WTC11 (cell line): Measurements from ENCODE around the gene ZSWIM9. TPM values are rescaled to one million over a fixed set of nuclear protein-coding genes. Genes with fewer than 3 reads are reported as not detected.
A peak's percentile ranks its signal among the peaks of the same experiment; 100 is the strongest.

Source experiments
- ATAC-seq: fragments of 200-7000 bp; cut with Tn5 transposase; 2 replicates; pipeline ENCODE4 v1.10.0; 2021; ENCODE audit warnings: mild to moderate bottlenecking, moderate library complexity
- CTCF ChIA-PET: fragments of 300-600 bp; sonication (Branson Sonifier 250); formaldehyde crosslinking; loops from one replicate; lab custom pipeline; 2021; ENCODE audit warnings: antibody characterized with exemption; lab: Charles Lee
- POLR2A ChIA-PET: fragments of 350-600 bp; sonication (Branson Sonifier 250); formaldehyde crosslinking; loops from one replicate; lab custom pipeline; 2021; ENCODE audit warnings: antibody characterized with exemption; lab: Charles Lee
- DNase-seq: peaks from one replicate; pipeline ENCODE4 v3.0.0; 2021; ENCODE audit warnings: low spot score
- H3K27ac Mint-ChIP-seq: 2 replicates; pipeline ENCODE4 v1.8.0; 2021; ENCODE audit warnings: mixed read lengths
- H3K27me3 Mint-ChIP-seq: 2 replicates; pipeline ENCODE4 v1.8.0; 2021; ENCODE audit warnings: low read depth, mild to moderate bottlenecking, moderate library complexity, mixed read lengths
- H3K36me3 Mint-ChIP-seq: 2 replicates; pipeline ENCODE4 v1.8.0; 2021; ENCODE audit warnings: mixed read lengths
- H3K4me1 Mint-ChIP-seq: 2 replicates; pipeline ENCODE4 v1.8.0; 2022; ENCODE audit warnings: mixed read lengths
- H3K4me3 Mint-ChIP-seq: 2 replicates; pipeline ENCODE4 v1.8.0; 2021; ENCODE audit warnings: mild to moderate bottlenecking, moderate library complexity, mixed read lengths
- H3K9me3 Mint-ChIP-seq: 2 replicates; pipeline ENCODE4 v1.8.0; 2021; ENCODE audit warnings: mixed read lengths
- CREM ChIP-seq: sonication (generic); formaldehyde crosslinking; IDR thresholded peaks from 2 replicates; pipeline ENCODE4 v1.8.1; 2022; ENCODE audit warnings: mild to moderate bottlenecking, missing genetic modification reagents, moderate library complexity
- FOXK1 ChIP-seq: sonication (generic); formaldehyde crosslinking; IDR thresholded peaks from 2 replicates; pipeline ENCODE4 v1.8.0; 2022; ENCODE audit warnings: mild to moderate bottlenecking, moderate library complexity, missing genetic modification reagents
- GABPB1 ChIP-seq: sonication (generic); formaldehyde crosslinking; IDR thresholded peaks from 2 replicates; pipeline ENCODE4 v1.8.1; 2023; ENCODE audit warnings: mild to moderate bottlenecking, missing genetic modification reagents
- NFE2L1 ChIP-seq: sonication (generic); formaldehyde crosslinking; IDR thresholded peaks from 2 replicates; pipeline ENCODE4 v1.8.1; 2023; ENCODE audit warnings: missing genetic modification reagents
- NR1H2 ChIP-seq: sonication (generic); formaldehyde crosslinking; IDR thresholded peaks from 2 replicates; pipeline ENCODE4 v1.9.0; 2021; ENCODE audit warnings: mild to moderate bottlenecking, moderate library complexity, missing genetic modification reagents
- OVOL2 ChIP-seq: fragments of 250-450 bp; sonication (Bioruptor Pico); IDR thresholded peaks from 2 replicates; pipeline ENCODE4 v1.9.0; 2021; ENCODE audit warnings: mild to moderate bottlenecking, borderline replicate concordance
- SMAD3 ChIP-seq: sonication (generic); formaldehyde crosslinking; IDR thresholded peaks from 2 replicates; pipeline ENCODE4 v1.8.0; 2022; ENCODE audit warnings: missing genetic modification reagents, mild to moderate bottlenecking, borderline replicate concordance
- SP1 ChIP-seq: sonication (generic); formaldehyde crosslinking; conservative IDR thresholded peaks from 2 replicates; pipeline ENCODE4 v1.8.1; 2022; ENCODE audit warnings: missing genetic modification reagents
- TP53 ChIP-seq: sonication (generic); formaldehyde crosslinking; IDR thresholded peaks from 2 replicates; pipeline ENCODE4 v1.8.1; 2023; ENCODE audit warnings: mild to moderate bottlenecking, missing genetic modification reagents
- ZNF121 ChIP-seq: sonication (generic); formaldehyde crosslinking; IDR thresholded peaks from 2 replicates; pipeline ENCODE4 v1.8.0; 2023; ENCODE audit warnings: missing genetic modification reagents
- ZNF423 ChIP-seq: fragments of 250-450 bp; sonication (Bioruptor Pico); IDR thresholded peaks from 2 replicates; pipeline ENCODE4 v2.1.2; 2022; ENCODE audit warnings: mild to moderate bottlenecking, moderate library complexity
- total RNA-seq: library from RNA; stranded (reverse); gene quantifications from 3 replicates; pipeline ENCODE4 v1.2.3, GENCODE V29; 2021
- TF ChIP-seq, protein P1 (sequence below): fragments of 250-450 bp; sonication (Bioruptor Pico); IDR thresholded peaks from 2 replicates; pipeline ENCODE4 v1.9.0; 2021; ENCODE audit warnings: moderate library complexity, mild to moderate bottlenecking, inconsistent platforms, borderline replicate concordance
- TF ChIP-seq, protein P2 (sequence below): sonication (generic); formaldehyde crosslinking; conservative IDR thresholded peaks from 2 replicates; pipeline ENCODE4 v1.8.1; 2022; ENCODE audit warnings: mild to moderate bottlenecking, missing genetic modification reagents
- TF ChIP-seq, protein P3 (sequence below): sonication (generic); formaldehyde crosslinking; IDR thresholded peaks from 2 replicates; pipeline ENCODE4 v1.8.0; 2022; ENCODE audit warnings: mild to moderate bottlenecking, missing genetic modification reagents
- TF ChIP-seq, protein P4 (sequence below): sonication (generic); formaldehyde crosslinking; IDR thresholded peaks from 2 replicates; pipeline ENCODE4 v1.8.1; 2022; ENCODE audit warnings: low read depth, mild to moderate bottlenecking, moderate library complexity, missing genetic modification reagents, borderline replicate concordance
- TF ChIP-seq, protein P5 (sequence below): sonication (generic); formaldehyde crosslinking; IDR thresholded peaks from 2 replicates; pipeline ENCODE4 v1.8.0; 2023; ENCODE audit warnings: mild to moderate bottlenecking, missing genetic modification reagents
- TF ChIP-seq, protein P6 (sequence below): sonication (generic); formaldehyde crosslinking; IDR thresholded peaks from 2 replicates; pipeline ENCODE4 v1.8.1; 2022; ENCODE audit warnings: mild to moderate bottlenecking, moderate library complexity, missing genetic modification reagents
- TF ChIP-seq, protein P7 (sequence below): sonication (generic); formaldehyde crosslinking; IDR thresholded peaks from 2 replicates; pipeline ENCODE4 v1.8.0; 2022; ENCODE audit warnings: mild to moderate bottlenecking, missing genetic modification reagents

ZSWIM9 gene
- total RNA-seq, 1 experiment from 2014 or later, result 12.8 TPM

DNA sequence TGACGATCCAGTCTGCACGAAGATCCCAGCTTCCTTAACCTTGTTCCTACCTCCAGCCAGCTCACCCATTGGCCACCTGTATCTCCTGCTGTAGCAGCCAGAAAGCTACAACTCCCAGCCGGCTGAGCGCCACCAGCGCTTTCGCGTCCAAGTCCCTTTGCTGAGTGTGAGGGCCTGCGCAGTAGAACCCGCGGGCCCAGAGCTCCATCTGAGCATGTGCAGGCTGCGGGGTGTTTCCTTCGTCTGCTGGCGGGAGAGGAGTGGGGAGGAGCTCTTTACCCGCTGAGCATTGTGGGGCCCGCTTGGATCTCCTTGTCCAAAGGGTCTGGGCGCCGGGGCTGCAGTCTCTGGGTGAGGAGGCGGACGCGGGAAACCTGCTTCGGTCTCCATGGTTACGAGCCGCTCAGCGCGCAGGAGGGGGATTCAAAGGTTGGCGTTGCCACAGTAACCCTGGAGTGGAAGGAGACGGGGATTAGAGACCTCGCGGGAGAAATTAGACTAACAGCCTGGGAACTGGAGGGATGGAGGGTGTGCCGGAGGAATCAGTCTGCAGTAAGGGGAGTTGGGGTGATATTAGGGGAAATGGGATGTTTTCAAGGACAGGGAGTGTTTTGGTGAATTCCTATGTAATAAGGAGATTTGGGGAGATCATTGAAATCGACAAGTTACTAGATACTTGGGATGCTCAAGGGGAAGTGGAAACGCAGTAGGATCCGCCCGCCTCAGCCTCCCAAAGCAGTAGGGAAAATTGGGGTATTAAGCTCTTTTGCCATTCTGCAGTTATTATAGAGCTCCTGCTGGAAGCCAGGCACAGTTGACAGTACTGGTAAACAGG lies 33.5 kb downstream of the ZSWIM9 start:
- H3K27ac Mint-ChIP-seq, result no peak overlapping the region
- no peak overlapping the region for H3K4me3 Mint-ChIP-seq
- POLR2A ChIA-PET, result interaction anchor here (0.6 to 1.4 kb wide), 5 partner anchors 13 to 529 kb away, joined by 3 to 13 read pairs (median 5); partner anchors contain the start of genes LIG1, SYNGR4, TMEM143 and ZSWIM9
- no peaks in the 10 kb centered on the region; the same call in 1 of the 2 replicates for H3K27me3 Mint-ChIP-seq
- TF ChIP-seq, protein P1, sequence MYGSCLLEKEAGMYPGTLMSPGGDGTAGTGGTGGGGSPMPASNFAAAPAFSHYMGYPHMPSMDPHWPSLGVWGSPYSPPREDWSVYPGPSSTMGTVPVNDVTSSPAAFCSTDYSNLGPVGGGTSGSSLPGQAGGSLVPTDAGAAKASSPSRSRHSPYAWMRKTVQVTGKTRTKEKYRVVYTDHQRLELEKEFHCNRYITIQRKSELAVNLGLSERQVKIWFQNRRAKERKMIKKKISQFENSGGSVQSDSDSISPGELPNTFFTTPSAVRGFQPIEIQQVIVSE (CRISPR knock-in tag), result no peak
- TF ChIP-seq, protein P2, sequence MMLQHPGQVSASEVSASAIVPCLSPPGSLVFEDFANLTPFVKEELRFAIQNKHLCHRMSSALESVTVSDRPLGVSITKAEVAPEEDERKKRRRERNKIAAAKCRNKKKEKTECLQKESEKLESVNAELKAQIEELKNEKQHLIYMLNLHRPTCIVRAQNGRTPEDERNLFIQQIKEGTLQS (CRISPR knock-in tag), result no peak
- no peak for TF ChIP-seq SMAD3 (CRISPR knock-in tag)
- TF ChIP-seq, protein P3, sequence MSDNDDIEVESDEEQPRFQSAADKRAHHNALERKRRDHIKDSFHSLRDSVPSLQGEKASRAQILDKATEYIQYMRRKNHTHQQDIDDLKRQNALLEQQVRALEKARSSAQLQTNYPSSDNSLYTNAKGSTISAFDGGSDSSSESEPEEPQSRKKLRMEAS (CRISPR knock-in tag), result peak; percentile 85
- peak; percentile 16; the same call in 1 of the 2 replicates for TF ChIP-seq NFE2L1 (CRISPR knock-in tag)
- TF ChIP-seq GABPB1 (CRISPR knock-in tag), result no peak
- TF ChIP-seq FOXK1 (CRISPR knock-in tag), result peak; percentile 63; the same call in 1 of the 2 replicates
- TF ChIP-seq, protein P4, sequence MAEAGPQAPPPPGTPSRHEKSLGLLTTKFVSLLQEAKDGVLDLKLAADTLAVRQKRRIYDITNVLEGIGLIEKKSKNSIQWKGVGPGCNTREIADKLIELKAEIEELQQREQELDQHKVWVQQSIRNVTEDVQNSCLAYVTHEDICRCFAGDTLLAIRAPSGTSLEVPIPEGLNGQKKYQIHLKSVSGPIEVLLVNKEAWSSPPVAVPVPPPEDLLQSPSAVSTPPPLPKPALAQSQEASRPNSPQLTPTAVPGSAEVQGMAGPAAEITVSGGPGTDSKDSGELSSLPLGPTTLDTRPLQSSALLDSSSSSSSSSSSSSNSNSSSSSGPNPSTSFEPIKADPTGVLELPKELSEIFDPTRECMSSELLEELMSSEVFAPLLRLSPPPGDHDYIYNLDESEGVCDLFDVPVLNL, result peak; percentile 82; the same call in 1 of the 2 replicates
- TF ChIP-seq, protein P5, sequence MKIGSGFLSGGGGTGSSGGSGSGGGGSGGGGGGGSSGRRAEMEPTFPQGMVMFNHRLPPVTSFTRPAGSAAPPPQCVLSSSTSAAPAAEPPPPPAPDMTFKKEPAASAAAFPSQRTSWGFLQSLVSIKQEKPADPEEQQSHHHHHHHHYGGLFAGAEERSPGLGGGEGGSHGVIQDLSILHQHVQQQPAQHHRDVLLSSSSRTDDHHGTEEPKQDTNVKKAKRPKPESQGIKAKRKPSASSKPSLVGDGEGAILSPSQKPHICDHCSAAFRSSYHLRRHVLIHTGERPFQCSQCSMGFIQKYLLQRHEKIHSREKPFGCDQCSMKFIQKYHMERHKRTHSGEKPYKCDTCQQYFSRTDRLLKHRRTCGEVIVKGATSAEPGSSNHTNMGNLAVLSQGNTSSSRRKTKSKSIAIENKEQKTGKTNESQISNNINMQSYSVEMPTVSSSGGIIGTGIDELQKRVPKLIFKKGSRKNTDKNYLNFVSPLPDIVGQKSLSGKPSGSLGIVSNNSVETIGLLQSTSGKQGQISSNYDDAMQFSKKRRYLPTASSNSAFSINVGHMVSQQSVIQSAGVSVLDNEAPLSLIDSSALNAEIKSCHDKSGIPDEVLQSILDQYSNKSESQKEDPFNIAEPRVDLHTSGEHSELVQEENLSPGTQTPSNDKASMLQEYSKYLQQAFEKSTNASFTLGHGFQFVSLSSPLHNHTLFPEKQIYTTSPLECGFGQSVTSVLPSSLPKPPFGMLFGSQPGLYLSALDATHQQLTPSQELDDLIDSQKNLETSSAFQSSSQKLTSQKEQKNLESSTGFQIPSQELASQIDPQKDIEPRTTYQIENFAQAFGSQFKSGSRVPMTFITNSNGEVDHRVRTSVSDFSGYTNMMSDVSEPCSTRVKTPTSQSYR, result peak; percentile 73; the same call in 1 of the 2 replicates
- TF ChIP-seq TP53 (CRISPR knock-in tag), result no peak
- 0 out of 2 replicates have a peak, but pooled peaks have one; percentile 27 for TF ChIP-seq CREM (CRISPR knock-in tag)
- TF ChIP-seq, protein P6, sequence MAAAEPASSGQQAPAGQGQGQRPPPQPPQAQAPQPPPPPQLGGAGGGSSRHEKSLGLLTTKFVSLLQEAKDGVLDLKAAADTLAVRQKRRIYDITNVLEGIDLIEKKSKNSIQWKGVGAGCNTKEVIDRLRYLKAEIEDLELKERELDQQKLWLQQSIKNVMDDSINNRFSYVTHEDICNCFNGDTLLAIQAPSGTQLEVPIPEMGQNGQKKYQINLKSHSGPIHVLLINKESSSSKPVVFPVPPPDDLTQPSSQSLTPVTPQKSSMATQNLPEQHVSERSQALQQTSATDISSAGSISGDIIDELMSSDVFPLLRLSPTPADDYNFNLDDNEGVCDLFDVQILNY (CRISPR knock-in tag), result peak; percentile 99
- TF ChIP-seq, protein P7, sequence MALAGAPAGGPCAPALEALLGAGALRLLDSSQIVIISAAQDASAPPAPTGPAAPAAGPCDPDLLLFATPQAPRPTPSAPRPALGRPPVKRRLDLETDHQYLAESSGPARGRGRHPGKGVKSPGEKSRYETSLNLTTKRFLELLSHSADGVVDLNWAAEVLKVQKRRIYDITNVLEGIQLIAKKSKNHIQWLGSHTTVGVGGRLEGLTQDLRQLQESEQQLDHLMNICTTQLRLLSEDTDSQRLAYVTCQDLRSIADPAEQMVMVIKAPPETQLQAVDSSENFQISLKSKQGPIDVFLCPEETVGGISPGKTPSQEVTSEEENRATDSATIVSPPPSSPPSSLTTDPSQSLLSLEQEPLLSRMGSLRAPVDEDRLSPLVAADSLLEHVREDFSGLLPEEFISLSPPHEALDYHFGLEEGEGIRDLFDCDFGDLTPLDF (CRISPR knock-in tag), result 0 out of 2 replicates have a peak, but pooled peaks have one; percentile 16
- TF ChIP-seq ZNF121, result peak; percentile 97
- no peak for TF ChIP-seq NR1H2 (CRISPR knock-in tag)
- peak; percentile 59; the same call in 1 of the 2 replicates for TF ChIP-seq SP1
- no peak for TF ChIP-seq ZNF423 (CRISPR knock-in tag)
- TF ChIP-seq OVOL2 (CRISPR knock-in tag), result no peak
- TF ChIP-seq, all 79 proteins: peak for 10
- H3K4me1 Mint-ChIP-seq, result no peaks in the 10 kb centered on the region
- H3K36me3 Mint-ChIP-seq, result no peaks in the 10 kb centered on the region
- H3K9me3 Mint-ChIP-seq, result no peaks in the 10 kb centered on the region
- DNase-seq (peak; percentile 98), ATAC-seq (peak; percentile 98)
- CTCF ChIA-PET, result interaction anchor here (0.6 to 4.7 kb wide), 24 partner anchors 10 to 286 kb away, joined by 3 to 57 read pairs (median 4); partner anchors contain the start of genes CARD8, LIG1, SYNGR4 and TMEM143
